Skeletal muscle satellite cell (primary cell): ENCODE results near the gene AP3D1.
"Not testable (repeated sequence)": the region's sequence is repeated elsewhere in the genome, so short reads cannot be mapped to it uniquely, and the experiment has no call there.

ENCODE experiments used
- H3K27me3 ChIP-seq: 2 replicates; pipeline ENCODE4 v1.7.0; 2013; ENCODE audit warnings: low read length; ENCODE audit not compliant: control insufficient read depth, insufficient read depth
- H3K36me3 ChIP-seq: 2 replicates; pipeline ENCODE4 v1.7.0; 2013; ENCODE audit warnings: mild to moderate bottlenecking, control low read depth, low read length; ENCODE audit not compliant: insufficient read depth
- H3K4me1 ChIP-seq: 2 replicates; pipeline ENCODE4 v1.7.0; 2013; ENCODE audit warnings: low read length; ENCODE audit not compliant: control insufficient read depth, insufficient read depth
- H3K4me2 ChIP-seq: 2 replicates; pipeline ENCODE4 v1.7.0; 2013; ENCODE audit warnings: mild to moderate bottlenecking, low read length
- H3K4me3 ChIP-seq: 2 replicates; pipeline ENCODE4 v1.7.0; 2013; ENCODE audit warnings: low read length
- H3K9ac ChIP-seq: 2 replicates; pipeline ENCODE4 v1.7.0; 2013; ENCODE audit warnings: mild to moderate bottlenecking, low read depth, low read length, moderate library complexity
- H3K9me3 ChIP-seq: replicated peaks from 2 replicates; pipeline ENCODE4 v1.7.0; 2013; ENCODE audit warnings: mild to moderate bottlenecking, control low read depth, low read length

AP3D1 gene

GRCh38 chr19:2131012-2131975 is 20.1 kb downstream of the AP3D1 start:
- not testable (repeated sequence) for H3K4me3 ChIP-seq, H3K9me3 ChIP-seq, H3K27me3 ChIP-seq, H3K4me2 ChIP-seq, H3K9ac ChIP-seq, H3K4me1 ChIP-seq
- H3K36me3 ChIP-seq = peaks cover 58% of the 10 kb centered on the region

- H3K36me3 ChIP-seq = peaks cover 61% of the 10 kb centered on the region
- H3K4me3 ChIP-seq = no peak overlapping the region
- no peak overlapping the region for H3K9ac ChIP-seq
- no peaks in the 10 kb centered on the region for H3K9me3 ChIP-seq
- H3K4me1 ChIP-seq = no peaks in the 10 kb centered on the region
- H3K4me2 ChIP-seq = no peak overlapping the region
- H3K27me3 ChIP-seq = no peaks in the 10 kb centered on the region
These were observed 21.2 kb downstream of the AP3D1 start for GRCh38 chr19:2129892-2130770.

DNA sequence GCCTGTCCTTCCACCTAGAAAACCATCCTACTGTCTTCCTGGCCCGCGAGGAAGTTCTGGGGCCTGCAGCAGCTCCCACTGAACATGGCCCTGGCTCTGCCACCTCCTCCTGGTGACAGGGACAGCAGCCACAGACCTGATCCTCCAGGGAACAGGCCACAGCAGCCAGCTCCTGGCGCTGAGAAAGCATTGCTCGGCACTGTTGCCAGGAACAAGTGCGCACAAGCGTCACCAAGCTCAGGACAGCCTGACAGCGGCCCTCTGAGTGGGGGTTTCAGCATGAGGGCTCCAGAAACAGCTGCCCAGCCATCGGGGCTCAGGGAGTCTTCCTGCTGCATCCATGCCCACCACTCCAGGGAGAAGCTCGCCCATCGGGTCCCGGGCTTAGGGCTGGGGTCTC is 21.9 kb downstream of the AP3D1 start:
- H3K27me3 ChIP-seq = no peaks in the 10 kb centered on the region
- H3K4me1 ChIP-seq = no peaks in the 10 kb centered on the region
- H3K9ac ChIP-seq = no peak overlapping the region
- H3K36me3 ChIP-seq = peaks cover 62% of the 10 kb centered on the region
- H3K4me2 ChIP-seq = no peak overlapping the region
- no peak overlapping the region for H3K4me3 ChIP-seq
- H3K9me3 ChIP-seq = no peaks in the 10 kb centered on the region

GRCh38 chr19:2129022-2129421 is 22.3 kb downstream of the AP3D1 start:
- Histone ChIP-seq H3K36me3 (peaks cover 67% of the 10 kb centered on the region), H3K4me3 (no peak overlapping the region)

DNA sequence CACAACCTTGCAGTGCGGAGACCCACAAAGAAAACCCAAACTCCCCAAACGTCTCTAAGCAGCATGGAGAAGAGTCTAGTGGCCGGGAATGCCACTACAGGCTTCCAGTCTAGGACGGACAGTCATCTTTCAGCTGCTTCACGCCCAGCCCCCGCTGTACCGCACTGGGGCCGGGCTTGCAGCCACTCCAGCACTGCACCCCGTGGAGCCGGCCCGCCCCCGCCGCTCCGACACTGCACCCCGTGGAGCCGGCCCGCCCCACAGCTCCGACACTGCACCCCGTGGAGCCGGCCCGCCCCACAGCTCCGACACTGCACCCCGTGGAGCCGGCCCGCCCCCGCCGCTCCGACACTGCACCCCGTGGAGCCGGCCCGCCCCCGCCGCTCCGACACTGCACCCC is 23.1 kb downstream of the AP3D1 start:
- H3K4me3 ChIP-seq, H3K9me3 ChIP-seq, H3K27me3 ChIP-seq, H3K4me2 ChIP-seq, H3K4me1 ChIP-seq, H3K9ac ChIP-seq: not testable (repeated sequence)
- peaks cover 74% of the 10 kb centered on the region for H3K36me3 ChIP-seq

More at GRCh38 chr19:2129022-2129421, 22.3 kb downstream of the AP3D1 start:
- no peaks in the 10 kb centered on the region for H3K27me3 ChIP-seq
- no peaks in the 10 kb centered on the region for H3K9me3 ChIP-seq
- no peak overlapping the region for H3K9ac ChIP-seq
- no peaks in the 10 kb centered on the region for H3K4me1 ChIP-seq
- no peak overlapping the region for H3K4me2 ChIP-seq

DNA sequence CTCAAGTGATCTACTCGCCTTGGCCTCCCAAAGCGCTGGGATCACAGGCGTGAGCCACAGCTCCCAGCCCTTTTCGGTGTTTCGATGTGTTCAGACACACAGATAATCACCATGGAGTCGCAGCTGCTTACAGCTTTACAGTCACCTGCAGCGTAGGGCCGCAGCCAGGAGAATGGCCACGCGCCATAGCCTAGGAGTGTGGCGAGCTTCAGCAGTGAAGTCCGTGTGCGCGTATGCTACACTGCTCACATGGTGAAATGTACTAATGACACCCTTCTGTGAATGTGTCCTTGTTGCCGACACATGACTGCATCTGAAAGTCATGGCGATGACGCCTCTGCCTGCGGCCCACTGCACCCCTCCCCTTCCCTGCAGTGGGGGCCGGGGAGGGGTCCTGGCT is 23.6 kb downstream of the AP3D1 start:
- no peak overlapping the region for H3K4me2 ChIP-seq
- H3K9me3 ChIP-seq = no peaks in the 10 kb centered on the region
- H3K9ac ChIP-seq = no peak overlapping the region
- H3K4me3 ChIP-seq = no peak overlapping the region
- no peaks in the 10 kb centered on the region for H3K4me1 ChIP-seq
- peaks cover 74% of the 10 kb centered on the region for H3K36me3 ChIP-seq
- no peaks in the 10 kb centered on the region for H3K27me3 ChIP-seq

DNA sequence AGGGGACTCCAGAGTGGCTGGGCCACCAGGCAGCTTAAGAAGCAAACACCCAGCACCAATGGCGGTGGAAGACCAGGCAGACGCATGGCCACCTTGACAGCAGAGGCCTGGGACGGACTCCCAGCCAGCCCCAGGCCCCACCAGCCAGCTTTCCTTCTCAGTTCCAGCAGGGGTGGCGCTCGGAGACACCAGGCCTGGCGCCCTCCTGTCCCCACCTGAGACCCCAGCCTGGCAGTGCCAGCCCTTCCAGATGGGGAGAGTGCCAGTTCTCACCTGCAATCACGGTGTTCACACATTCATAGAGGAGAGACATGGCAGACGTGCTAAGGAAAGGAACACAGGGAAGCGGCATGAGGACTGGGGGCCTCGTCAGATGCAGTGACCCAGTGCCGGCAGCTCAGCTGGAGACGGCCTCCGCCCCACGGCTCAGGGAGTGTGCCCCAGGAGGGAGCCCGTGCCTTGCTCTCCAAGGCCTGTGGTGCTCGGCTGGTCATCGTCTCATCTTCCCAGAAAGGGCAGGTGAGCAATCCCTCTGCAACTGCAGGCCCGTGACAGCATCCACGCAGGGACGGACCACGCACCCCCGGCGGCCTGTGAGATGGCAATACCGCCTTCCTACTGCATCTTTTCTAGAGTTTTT is 24.4 kb downstream of the AP3D1 start:
- Histone ChIP-seq H3K4me3 (no peak overlapping the region), H3K4me1 (no peaks in the 10 kb centered on the region), H3K36me3 (peaks cover 74% of the 10 kb centered on the region), H3K4me2 (no peak overlapping the region), H3K9me3 (no peaks in the 10 kb centered on the region), H3K27me3 (no peaks in the 10 kb centered on the region), H3K9ac (no peak overlapping the region)

GRCh38 chr19:2123682-2124387 is 27.5 kb downstream of the AP3D1 start:
- Histone ChIP-seq H3K4me2 (no peak overlapping the region), H3K9me3 (no peaks in the 10 kb centered on the region), H3K4me1 (no peaks in the 10 kb centered on the region), H3K9ac (no peak overlapping the region), H3K36me3 (peaks cover 67% of the 10 kb centered on the region), H3K27me3 (no peaks in the 10 kb centered on the region), H3K4me3 (no peak overlapping the region)

- Histone ChIP-seq H3K36me3 (peaks cover 75% of the 10 kb centered on the region), H3K4me2 (no peak overlapping the region), H3K27me3 (no peaks in the 10 kb centered on the region), H3K4me3 (no peak overlapping the region), H3K9me3 (no peaks in the 10 kb centered on the region), H3K9ac (no peak overlapping the region), H3K4me1 (no peaks in the 10 kb centered on the region)
These were observed 28.4 kb downstream of the AP3D1 start for GRCh38 chr19:2122982-2123381.

- H3K36me3 ChIP-seq = peaks cover 75% of the 10 kb centered on the region
- no peak overlapping the region for H3K9ac ChIP-seq
These were observed 29.1 kb downstream of the AP3D1 start for GRCh38 chr19:2122251-2122650.

More at GRCh38 chr19:2122251-2122650, 29.1 kb downstream of the AP3D1 start:
- no peak overlapping the region for H3K4me2 ChIP-seq
- H3K4me1 ChIP-seq = no peaks in the 10 kb centered on the region
- no peaks in the 10 kb centered on the region for H3K27me3 ChIP-seq
- no peaks in the 10 kb centered on the region for H3K9me3 ChIP-seq
- H3K4me3 ChIP-seq = no peak overlapping the region
